HTR-8/SVneo (cell line): ENCODE data around the gene EFCC1.
"Not testable (repeated sequence)": the region's sequence is repeated elsewhere in the genome, so short reads cannot be mapped to it uniquely, and the experiment has no call there.

ENCODE experiments used
- DNase-seq: peaks from one replicate; pipeline ENCODE4 v3.0.0; 2011; ENCODE audit warnings: low spot score, mixed read lengths; ENCODE audit not compliant: insufficient read length
- FAIRE-seq: peaks from 2 replicates; lab custom pipeline; 2011; peaks lifted over from hg19 to GRCh38; lab: Jason Lieb, UNC

Gene EFCC1

GRCh38 chr3:129067719-129068118 lies 66.6 kb downstream of the EFCC1 start:
- DNase-seq, FAIRE-seq: not testable (repeated sequence)

GRCh38 chr3:129068291-129068886 lies 67.3 kb downstream of the EFCC1 start:
- DNase-seq (no peak), FAIRE-seq (no peak)

- not testable (repeated sequence) for DNase-seq, FAIRE-seq
Measured at GRCh38 chr3:129069313-129070085, 68.4 kb downstream of the EFCC1 start.

GRCh38 chr3:129070086-129070885 lies 69.2 kb downstream of the EFCC1 start:
- DNase-seq (no peak), FAIRE-seq (no peak)

GRCh38 chr3:129077222-129077621 lies 76.1 kb downstream of the EFCC1 start:
- DNase-seq: no peak
- no peak for FAIRE-seq

- no peak for FAIRE-seq
Measured at GRCh38 chr3:129078510-129078909, 77.4 kb downstream of the EFCC1 start.

GRCh38 chr3:129081503-129081902 lies 80.4 kb downstream of the EFCC1 start:
- FAIRE-seq (no peak), DNase-seq (no peak)

More at GRCh38 chr3:129078510-129078909, 77.4 kb downstream of the EFCC1 start:
- DNase-seq: no peak

- DNase-seq: no peak
- FAIRE-seq: no peak
Measured at GRCh38 chr3:129082026-129082425, 80.9 kb downstream of the EFCC1 start.

GRCh38 chr3:129084501-129084900 lies 83.4 kb downstream of the EFCC1 start:
- FAIRE-seq (no peak), DNase-seq (no peak)

GRCh38 chr3:129085165-129085715 lies 84.1 kb downstream of the EFCC1 start:
- no peak for FAIRE-seq

GRCh38 chr3:129085818-129086217 lies 84.7 kb downstream of the EFCC1 start:
- FAIRE-seq: no peak

More at GRCh38 chr3:129085165-129085715, 84.1 kb downstream of the EFCC1 start:
- no peak for DNase-seq

GRCh38 chr3:129087138-129087702 lies 86.1 kb downstream of the EFCC1 start:
- DNase-seq (no peak), FAIRE-seq (no peak)

More at GRCh38 chr3:129085818-129086217, 84.7 kb downstream of the EFCC1 start:
- DNase-seq: no peak

- FAIRE-seq: peak; percentile 69
- not testable (repeated sequence) for DNase-seq
Measured at GRCh38 chr3:129087904-129088303, 86.8 kb downstream of the EFCC1 start.

- DNase-seq, FAIRE-seq: not testable (repeated sequence)
Measured at GRCh38 chr3:129088312-129088711, 87.2 kb downstream of the EFCC1 start.
